Breast epithelium (tissue), 3 donors: ENCODE results near the gene FLACC1.

ENCODE experiments used
- CTCF ChIP-seq, 3 donors: fragments of 450-650 bp; IDR thresholded peaks; one replicate each; pipeline ENCODE4 v1.5.1; 2016 to 2017; ENCODE audit warnings: antibody characterized with exemption in 3 of 3, mild to moderate bottlenecking in 3 of 3, moderate library complexity in 3 of 3
- POLR2A ChIP-seq: fragments of 450-650 bp; IDR thresholded peaks from one replicate; pipeline ENCODE4 v1.6.1; 2016; ENCODE audit warnings: antibody characterized with exemption, mild to moderate bottlenecking, moderate library complexity
- POLR2AphosphoS5 ChIP-seq, 3 donors: sonication (generic); formaldehyde crosslinking; IDR thresholded peaks; one replicate each; pipeline ENCODE4 v1.6.1; 2017; ENCODE audit warnings: antibody characterized with exemption in 3 of 3

GRCh38 chr2:201357221-201357620 lies at the start of gene FLACC1:
- TF ChIP-seq CTCF (IDR thresholded peaks at IDR 0.05) (no peak), POLR2AphosphoS5 (IDR thresholded peaks at IDR 0.05) (no peak), POLR2A (no peak)
